Activated CD8-positive, alpha-beta memory T cell treated with anti-CD3 and anti-CD28 coated beads for 24 hours (primary cell): Measurements from ENCODE around the gene P4HA1.
"Not testable (repeated sequence)": the region's sequence is repeated elsewhere in the genome, so short reads cannot be mapped to it uniquely, and the experiment has no call there.

ENCODE experiments used
- DNase-seq: peaks from one replicate; pipeline ENCODE4 v3.0.0-alpha.2; 2020

Gene P4HA1

GRCh38 chr10:73096449-73097304, at the start of gene P4HA1:
TSS of gene P4HA1 (minus strand) at chr10:73096866. CDS start at chr10:73074883, 21,983 bp downstream.
- DNase-seq = peak; percentile 99

DNA sequence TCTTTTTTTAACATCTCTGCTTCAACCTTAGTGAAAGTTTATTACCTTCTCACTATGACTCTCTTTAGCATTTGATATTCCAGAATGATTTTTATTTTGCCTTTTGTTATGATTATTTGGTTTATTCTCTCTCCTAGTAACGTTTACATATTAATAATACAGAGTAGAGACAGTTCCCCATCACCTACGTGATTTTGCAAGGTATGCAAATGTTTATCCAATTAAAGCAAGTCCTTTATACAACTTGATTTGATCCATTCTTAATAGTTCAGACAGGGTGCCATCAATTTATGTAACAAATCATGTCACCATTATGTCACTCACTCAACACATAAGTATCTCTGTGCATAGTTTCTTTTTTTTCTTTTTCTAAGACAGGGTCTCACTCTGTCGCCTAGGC, 44.9 kb upstream of the P4HA1 start:
- DNase-seq = no peak

- DNase-seq = no peak
Measured at GRCh38 chr10:73139251-73139650, 42.6 kb upstream of the P4HA1 start.

DNA sequence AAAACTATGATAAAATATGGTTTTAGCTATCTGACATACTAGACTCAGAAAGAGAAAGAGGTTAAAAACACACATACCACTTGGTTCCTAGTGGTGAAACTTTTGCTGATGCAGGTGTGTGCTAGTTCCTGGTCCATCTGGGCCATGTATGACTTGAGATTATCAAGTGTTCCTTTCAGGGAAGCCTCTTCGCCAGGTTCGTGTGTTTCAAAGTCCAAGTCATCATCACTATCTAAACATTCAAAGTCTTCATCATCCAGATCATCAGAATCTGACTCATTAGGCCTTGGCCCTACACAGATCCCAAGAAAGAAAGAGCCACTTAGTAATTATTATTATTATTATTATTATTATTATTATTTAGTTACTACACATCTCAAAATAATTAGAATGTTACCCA, 40.0 kb upstream of the P4HA1 start:
- DNase-seq = no peak

DNA sequence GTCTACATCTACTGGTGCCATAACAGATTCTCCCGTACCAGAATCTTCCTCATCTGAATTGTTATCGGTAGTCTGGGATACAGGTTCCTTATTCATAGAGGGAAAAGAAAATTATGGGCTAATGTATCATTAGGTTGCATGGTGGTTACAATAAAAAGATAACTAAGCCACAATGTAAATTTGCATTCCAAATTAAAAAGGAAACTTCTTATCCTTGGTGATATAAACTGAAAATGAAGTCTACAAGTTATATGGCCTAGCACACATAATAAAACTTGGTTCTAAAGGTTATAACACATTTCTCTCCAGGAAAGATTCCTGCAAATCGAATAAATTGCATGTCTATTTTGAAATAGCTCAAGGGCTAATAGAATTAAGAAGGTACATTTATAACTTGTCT, 38.1 kb upstream of the P4HA1 start:
- DNase-seq = no peak

DNA sequence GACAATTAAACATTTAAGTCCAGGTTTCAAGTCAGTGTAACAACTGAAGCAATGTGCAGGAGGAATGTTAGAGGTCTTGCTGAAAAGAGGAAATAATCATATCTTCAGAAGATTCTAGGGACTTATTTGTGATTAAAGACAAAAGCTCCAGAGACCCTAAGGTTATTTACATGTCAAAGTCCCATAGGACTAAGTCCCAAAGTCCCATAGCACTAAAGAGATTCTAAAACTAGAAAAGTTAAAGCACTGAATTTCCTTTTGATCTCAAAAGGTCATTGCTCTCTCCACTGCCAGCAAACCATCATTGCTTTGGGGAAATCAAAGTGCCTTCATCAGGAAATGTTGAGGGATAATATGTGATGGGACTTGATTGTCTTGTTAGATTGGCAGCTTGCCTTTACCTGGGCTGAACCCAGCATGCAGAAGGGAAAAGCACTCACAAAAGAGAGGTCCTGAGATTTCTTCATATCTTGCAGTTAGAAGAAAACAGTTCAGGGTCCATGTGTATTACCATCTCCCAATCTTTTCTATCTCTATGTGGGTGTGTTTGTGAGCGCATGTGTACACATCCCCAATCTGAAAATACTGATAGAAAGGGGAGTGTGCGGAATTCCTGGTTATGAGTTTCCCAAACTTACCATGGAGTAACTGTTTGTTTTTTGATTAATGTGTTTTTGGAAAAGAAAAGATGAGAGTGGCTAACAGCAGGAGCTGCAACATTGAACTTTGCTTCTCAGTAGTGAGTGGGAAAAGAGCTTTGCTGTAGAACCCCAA, 35.4 kb upstream of the P4HA1 start:
- no peak for DNase-seq

- DNase-seq = no peak
Measured at GRCh38 chr10:73131301-73131700, 34.6 kb upstream of the P4HA1 start.

GRCh38 chr10:73126343-73126742, 29.7 kb upstream of the P4HA1 start:
- DNase-seq = no peak

DNA sequence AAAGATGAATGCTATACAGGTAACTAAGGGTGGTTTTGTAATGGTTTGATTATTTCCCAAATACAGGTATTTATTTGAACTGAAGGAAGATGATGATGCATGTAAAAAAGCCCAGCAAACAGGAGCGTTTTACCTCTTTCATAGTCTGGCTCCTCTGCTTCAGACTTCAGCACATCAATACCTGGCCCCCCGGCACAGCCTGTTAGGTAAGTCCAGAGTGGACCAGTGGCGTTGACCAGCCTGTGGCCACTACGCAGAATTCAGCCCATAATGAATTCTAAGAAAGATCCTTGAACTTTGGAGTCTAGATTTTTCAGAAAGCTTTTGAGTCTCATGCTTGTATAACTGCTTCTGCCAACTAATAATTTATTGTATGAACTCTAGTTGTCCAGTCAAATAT, 23.3 kb upstream of the P4HA1 start:
- no peak for DNase-seq

DNA sequence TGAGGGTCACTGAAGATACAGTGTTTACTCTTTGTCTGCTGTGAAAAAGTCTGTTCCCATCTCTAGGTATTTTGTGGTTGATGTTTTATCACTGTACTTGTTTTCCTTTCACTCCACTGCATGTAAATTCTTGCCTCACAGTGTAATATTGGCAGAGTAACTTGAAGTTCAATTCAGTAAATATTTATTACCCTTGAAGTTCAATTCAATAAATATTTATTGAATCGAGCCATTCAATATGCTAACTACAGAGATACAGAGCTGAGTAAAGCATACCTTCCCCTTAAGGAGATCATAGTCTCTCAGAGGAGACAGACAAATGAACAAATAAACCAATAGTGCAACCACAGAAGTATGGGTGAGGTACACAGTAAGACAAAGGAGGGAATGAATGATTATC, 22.8 kb upstream of the P4HA1 start:
- no peak for DNase-seq

DNA sequence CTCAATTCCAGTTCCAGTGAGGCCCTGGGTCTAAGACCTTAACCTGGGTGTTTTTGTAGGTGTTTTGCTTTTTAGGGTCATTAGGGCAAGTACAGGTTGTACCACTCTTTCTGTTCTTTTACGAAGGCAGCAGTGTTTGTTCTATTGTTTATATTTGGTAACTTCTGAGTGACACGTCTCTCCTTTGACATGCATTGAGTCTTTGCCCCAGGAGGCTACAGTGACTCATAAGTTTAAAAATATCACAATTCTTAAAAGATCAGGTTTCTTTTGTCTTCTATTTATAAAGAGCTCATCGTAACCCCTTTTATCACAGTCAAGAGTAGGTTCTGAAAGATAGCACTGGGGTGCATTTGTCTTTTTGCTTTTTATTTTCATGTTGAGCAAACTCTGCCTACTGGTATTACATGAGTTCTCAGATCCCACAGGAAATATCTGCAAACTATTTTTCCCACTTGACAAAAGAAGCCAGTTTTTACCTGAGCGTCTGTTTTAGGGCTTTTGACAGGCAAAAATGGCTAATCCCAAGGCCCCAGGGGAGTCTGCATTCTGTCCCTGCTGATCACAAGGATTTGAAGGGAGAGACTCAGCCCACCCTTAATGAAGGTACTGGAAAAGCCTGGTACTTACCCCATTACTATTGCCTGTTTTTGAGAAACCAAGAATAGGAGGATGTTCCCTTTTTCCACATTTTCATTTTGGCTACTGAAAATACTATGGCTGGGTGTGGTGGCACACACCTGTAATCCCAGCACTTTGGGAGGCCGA, 21.5 kb upstream of the P4HA1 start:
- DNase-seq = no peak

GRCh38 chr10:73116017-73116416, 19.4 kb upstream of the P4HA1 start:
- no peak for DNase-seq

- no peak for DNase-seq
Measured at GRCh38 chr10:73113551-73113950, 16.9 kb upstream of the P4HA1 start.

DNA sequence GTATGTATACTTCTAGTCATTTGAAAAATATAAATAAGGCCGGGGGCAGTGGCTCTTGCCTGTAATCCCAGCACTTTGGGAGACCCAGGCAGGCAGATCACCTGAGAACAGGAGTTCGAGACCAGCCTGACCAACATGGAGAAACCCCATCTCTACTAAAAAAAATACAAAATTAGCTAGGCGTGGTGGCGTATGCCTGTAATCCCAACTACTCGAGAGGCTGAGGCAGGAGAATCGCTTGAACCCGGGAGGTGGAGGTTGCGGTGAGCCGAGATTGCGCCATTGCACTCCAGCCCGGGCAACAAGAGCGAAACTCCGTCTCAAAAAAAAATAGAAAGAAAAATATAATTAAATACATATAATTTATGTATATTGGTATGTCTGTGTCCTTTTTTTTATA, 15.4 kb upstream of the P4HA1 start:
- not testable (repeated sequence) for DNase-seq

DNA sequence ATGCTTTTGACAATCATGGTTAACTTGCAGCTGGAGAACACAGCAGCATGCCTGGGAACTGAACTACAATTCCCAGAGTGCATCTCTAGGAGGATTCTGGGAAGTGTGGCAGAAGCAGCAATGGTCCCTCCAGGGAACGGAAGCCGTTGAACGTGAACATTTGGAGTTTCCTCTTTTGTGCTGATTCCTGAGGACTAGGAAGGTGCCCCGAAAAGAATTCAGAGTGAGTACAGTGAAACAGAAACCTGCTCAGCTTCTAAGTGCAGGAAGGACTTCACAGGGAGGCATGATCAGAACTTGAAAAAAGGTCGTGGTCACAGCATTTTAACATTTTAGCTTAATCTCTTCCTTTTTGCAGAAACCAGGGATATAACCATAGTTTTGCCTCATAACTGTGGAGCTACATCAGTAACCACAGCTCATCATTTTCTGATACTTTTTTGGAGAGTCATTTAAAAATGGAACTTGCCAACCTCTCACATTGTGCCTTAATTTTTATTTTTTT, 13.7 kb upstream of the P4HA1 start, which contains the start of gene NUDT13:
TSS of gene NUDT13 (plus strand) at position 111 of the 505 bp plus-strand sequence. CDS start 3,911 bp downstream, outside the sequence.
- DNase-seq = peak; percentile 65

DNA sequence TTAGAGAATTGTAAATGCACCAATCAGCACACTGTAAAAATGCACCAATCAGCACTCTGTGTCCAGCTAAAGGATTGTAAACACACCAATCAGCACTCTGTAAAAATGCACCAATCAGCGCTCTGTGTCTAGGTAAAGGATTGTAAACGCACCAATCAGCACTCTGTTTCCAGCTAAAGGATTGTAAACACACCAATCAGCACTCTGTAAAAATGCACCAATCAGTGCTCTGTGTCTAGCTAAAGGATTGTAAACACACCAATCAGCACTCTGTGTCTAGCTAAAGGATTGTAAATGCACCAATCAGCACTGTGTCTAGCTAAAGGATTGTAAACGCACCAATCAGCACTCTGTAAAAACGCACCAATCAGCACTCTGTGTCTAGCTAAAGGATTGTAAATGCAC, 12.6 kb upstream of the P4HA1 start:
- DNase-seq = not testable (repeated sequence)

DNA sequence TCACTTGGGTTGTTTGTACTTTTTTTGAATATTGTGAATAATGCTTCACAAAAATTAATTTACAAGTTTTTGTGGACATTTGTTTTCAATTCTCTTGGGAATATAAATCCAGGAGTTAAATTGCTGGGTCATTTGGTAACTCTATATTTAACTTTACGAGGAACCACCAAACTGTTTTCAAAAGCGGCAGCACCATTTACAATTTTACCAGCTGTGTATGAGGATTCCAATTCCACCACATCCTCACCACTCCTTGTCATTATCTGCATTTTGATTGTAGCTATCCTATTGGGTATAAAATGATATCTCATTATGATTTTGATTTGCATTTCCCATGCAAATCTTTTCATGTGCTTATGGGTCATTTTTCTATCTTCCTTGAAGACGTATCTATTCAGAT, 9.6 kb upstream of the P4HA1 start:
- DNase-seq = no peak

GRCh38 chr10:73099141-73099540, 2.5 kb upstream of the P4HA1 start:
- DNase-seq = no peak

DNA sequence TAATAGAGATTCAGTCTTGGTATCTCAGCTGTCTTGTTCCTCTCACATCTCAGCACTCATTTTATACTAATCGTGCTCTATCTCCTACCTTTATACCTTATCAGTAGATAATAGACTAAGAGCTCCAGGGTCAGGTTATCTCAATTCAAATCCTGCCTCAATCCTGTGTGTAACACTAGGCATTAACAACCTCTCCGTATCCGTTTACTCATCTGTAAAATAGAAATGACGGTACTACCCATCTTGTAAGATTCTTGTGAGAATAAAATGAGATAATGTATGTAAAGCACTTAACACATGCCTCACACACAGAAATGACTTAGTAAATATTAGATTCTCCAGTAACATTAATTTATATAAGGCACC, 622 bp upstream of the P4HA1 start:
- DNase-seq = no peak

GRCh38 chr10:73096041-73096448, 621 bp downstream of the P4HA1 start:
- peak; percentile 86 for DNase-seq

- peak; percentile 61 for DNase-seq
Measured at GRCh38 chr10:73095481-73096021, 1.1 kb downstream of the P4HA1 start.

DNA sequence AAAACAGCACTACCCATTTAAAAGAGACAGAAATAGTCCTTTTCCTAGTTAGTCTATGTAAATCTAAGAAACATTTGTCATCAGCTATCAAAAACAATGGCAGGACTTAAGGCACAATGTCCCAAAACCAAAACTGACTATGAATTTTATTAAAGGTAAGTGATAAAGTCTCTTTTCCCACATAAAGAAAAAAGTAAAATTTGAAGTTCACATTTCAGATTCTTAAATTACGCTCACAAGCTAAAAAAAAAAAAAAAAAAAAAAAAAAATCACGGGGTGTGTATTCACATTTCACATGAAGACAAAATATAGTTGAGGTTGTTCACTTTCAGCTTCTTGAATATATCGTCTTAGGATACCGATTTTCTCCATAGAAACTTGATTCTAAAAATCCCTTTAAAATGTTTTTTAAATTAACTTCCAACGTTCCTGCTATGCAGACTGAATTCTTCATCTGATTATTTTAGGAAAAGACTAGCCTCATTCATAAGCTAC, 1.6 kb downstream of the P4HA1 start:
- no peak for DNase-seq
